HUES6 (cell line): ENCODE measurements around the gene KIF12.

ENCODE experiments used
- H3K27ac ChIP-seq: 2 replicates; pipeline ENCODE4 v1.7.0; 2013; ENCODE audit warnings: low read depth, mild to moderate bottlenecking, low read length, inconsistent platforms
- H3K27me3 ChIP-seq: 2 replicates; pipeline ENCODE4 v1.6.1; 2013; ENCODE audit warnings: low read length; ENCODE audit not compliant: control insufficient read depth, insufficient read depth
- H3K36me3 ChIP-seq: 2 replicates; pipeline ENCODE4 v1.6.1; 2013; ENCODE audit warnings: low read length; ENCODE audit not compliant: control insufficient read depth, insufficient read depth
- H3K4me1 ChIP-seq: 2 replicates; pipeline ENCODE4 v1.6.1; 2013; ENCODE audit warnings: low read length; ENCODE audit not compliant: control insufficient read depth, insufficient read depth
- H3K4me3 ChIP-seq: 2 replicates; pipeline ENCODE4 v1.5.1; 2013; ENCODE audit warnings: low read depth, low read length
- H3K9ac ChIP-seq: one replicate; pipeline ENCODE4 v1.6.1; 2013; ENCODE audit warnings: mild to moderate bottlenecking, low read length
- H3K9me3 ChIP-seq: 2 replicates; pipeline ENCODE4 v1.6.1; 2013; ENCODE audit warnings: low read depth, low read length; ENCODE audit not compliant: control insufficient read depth, insufficient read depth

The KIF12 gene

DNA sequence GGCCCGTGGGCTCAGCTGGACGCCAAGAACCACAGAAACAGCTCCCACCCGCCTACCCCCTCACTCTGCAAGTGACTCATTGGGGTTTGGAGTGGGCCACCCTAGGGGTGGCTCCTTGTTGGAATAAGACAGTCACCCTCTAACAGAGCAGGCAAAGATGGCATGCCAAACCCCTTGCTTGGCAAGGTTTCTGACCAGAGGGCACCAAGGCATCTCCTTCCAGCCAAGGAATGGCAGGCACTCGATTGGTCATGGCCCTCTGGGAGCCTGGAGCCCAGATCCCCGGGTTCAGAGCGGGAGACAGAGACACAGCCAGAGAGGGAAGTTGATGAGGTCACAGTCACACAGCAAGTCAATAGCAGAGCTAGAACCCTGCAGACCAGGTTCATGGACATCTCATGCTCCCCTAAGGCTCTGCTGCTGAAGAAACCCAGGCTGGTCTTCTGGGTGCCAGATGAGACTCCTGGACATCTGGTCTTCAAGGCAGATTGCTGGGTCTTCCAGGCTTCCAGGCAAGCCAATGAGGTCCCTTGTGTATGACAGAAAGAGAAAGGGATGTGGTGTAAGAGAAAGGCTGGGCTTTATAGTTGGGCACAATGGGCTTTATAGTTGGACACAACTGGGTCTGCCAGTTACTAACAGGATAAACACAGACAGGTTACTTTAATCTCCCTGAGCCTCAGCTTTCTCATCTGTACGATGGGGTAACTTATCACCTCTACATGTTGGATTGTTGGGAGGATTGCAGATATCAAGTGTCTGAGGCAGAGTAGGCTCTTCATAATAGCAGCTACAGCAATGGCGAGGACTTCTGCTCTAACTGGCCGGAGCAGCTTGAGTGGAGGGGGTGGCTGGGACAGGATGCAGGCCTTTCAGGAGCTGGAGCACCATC, 23.3 kb upstream of the KIF12 start:
- H3K4me1 ChIP-seq, result peaks cover 13% of the 10 kb centered on the region; the same call in 1 of the 2 replicates
- no peak overlapping the region for H3K27ac ChIP-seq
- H3K4me3 ChIP-seq, result no peak overlapping the region
- H3K9ac ChIP-seq, result no peak overlapping the region
- H3K27me3 ChIP-seq, result no peaks in the 10 kb centered on the region
- no peaks in the 10 kb centered on the region; the same call in 1 of the 2 replicates for H3K9me3 ChIP-seq
- no peaks in the 10 kb centered on the region for H3K36me3 ChIP-seq

DNA sequence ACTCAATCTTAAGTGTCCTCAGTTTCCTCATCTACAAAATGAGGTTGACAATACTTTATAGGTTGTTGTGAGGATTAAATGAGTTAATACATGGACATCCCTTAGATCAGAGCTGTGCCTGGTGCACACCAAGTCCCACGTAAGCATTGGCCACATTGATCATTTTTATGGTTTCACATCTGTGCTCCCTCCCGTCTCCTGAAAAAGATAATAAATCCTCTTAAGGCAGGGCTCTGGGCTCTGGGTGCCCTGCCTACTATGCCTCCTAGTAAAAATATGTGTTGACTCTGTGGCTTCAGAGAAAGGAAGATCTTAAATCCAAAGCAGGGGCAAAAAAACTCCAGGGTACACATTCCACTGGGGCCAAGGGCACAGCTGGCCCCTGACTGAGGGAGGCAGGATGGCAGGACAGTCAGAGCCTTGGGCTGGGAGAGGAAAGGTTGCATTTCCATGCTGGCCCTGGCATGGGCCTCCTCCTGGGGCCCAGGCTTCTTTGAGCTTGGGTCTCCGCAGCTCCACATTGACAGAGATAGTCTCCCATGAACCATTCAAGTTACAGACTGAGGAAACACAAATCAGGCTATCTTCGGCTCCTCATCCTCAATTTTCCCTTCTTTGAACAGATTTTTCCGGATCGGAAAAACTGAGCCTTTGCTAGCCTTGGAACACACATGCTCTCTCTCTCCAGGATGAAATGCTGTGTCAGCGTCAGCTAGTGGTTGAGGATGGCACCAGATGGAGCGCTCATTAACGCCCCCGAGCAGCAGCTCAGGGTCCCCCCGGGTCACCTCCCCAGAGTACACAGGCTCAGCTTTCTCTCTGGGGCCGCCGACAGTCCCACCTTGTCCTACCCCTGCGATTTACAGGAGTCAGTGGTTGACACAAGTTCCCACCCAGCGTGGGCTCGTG, 22.4 kb upstream of the KIF12 start:
- Histone ChIP-seq H3K4me1 (peaks cover 13% of the 10 kb centered on the region; the same call in 1 of the 2 replicates), H3K27me3 (no peaks in the 10 kb centered on the region), H3K9ac (no peak overlapping the region), H3K36me3 (no peaks in the 10 kb centered on the region), H3K9me3 (no peaks in the 10 kb centered on the region), H3K4me3 (no peak overlapping the region), H3K27ac (no peak overlapping the region)

DNA sequence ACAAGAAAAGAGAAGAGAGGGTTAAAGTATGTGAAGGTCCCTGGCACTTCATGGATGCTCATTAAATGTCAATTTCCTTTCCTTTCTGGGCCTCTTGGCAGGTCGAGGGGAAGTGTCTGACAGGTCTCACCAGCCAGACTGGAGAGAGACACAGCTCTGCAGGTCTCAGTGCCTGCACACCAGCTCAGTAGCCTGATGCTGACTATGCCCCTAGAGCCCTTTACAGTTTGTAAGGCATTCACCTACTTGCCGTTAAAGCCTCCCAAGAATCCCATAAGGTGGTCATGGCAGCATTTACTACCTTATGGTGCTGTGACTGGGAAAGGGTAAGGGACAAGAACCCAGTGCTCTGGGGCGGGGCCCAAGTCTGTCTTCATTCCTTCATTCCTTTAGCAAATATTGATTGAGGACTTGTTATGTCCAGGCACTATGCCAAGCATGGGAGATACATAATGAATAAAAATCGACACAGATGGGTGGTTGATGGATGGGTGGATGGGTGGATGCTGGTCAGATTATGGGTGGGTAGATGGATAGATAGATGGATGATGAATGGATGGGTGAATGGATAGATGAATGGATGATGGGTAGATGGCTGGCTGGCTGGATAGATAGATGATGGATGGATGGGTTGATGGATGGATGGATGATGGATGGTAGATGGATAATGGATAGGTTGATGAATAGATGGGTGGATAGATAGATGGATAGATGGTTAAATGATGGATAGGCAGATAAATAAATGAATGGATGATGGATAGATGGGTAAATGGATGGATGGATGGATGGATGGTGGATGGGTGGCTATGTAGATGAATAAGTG, 21.3 kb upstream of the KIF12 start:
- 0 out of 2 replicates have a peak, but pooled peaks cover 2% of the 10 kb centered on the region for H3K27me3 ChIP-seq

DNA sequence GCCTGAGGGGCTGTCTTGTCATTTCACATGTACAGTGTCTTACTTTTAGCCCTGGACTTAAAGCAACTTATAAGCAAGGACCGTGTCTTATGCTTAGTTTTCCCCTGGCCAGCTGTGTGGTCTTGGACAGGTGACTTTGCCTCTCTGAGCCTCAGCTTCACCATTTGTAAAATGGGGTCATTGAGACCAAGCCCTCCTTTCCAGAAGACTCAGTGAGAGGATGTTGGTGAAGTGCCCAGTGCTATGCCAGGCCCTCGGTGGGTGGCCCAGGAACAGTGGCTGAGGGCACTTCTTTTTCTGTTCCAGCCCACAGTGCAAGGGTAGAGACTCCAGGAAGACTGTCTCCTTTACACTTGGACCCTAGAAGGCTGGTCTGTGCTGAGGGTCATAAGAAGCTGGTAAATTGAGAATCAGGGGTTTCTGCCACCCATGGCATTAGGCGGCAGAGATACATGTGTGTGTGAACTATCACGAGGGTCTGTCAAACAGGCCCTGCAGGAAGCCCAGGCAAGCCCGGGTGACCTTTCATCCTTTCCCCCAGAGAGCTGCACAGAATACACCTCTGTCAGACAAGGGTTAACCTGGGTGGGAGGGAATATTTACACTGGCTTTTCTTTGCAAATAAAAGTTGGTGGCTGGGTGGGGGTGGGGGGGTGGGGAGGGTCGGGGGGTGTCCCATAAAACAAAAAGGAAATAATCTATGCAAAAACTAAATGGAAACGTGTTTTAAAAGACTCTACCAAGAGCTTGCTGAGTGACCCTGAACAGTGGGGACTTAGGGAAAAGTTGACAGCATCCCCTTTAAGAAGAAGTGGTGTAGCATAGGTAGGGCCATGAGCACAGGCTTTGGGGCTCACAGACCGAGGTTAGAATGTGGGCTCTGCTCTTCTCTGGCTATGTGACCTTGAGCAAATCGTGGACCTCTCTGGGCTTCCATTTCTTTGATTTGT, 20.4 kb upstream of the KIF12 start:
- Histone ChIP-seq H3K4me3 (no peak overlapping the region), H3K27me3 (0 out of 2 replicates have a peak, but pooled peaks cover 4% of the 10 kb centered on the region), H3K9ac (no peak overlapping the region), H3K4me1 (peaks cover 15% of the 10 kb centered on the region; the same call in 1 of the 2 replicates), H3K27ac (no peak overlapping the region), H3K9me3 (no peaks in the 10 kb centered on the region), H3K36me3 (no peaks in the 10 kb centered on the region)

More for the DNA sequence above, 21.3 kb upstream of the KIF12 start:
- no peaks in the 10 kb centered on the region for H3K36me3 ChIP-seq
- H3K4me1 ChIP-seq, result peaks cover 19% of the 10 kb centered on the region; the same call in 1 of the 2 replicates
- no peak overlapping the region for H3K4me3 ChIP-seq
- no peak overlapping the region for H3K9ac ChIP-seq
- H3K9me3 ChIP-seq, result no peaks in the 10 kb centered on the region
- H3K27ac ChIP-seq, result no peak overlapping the region

DNA sequence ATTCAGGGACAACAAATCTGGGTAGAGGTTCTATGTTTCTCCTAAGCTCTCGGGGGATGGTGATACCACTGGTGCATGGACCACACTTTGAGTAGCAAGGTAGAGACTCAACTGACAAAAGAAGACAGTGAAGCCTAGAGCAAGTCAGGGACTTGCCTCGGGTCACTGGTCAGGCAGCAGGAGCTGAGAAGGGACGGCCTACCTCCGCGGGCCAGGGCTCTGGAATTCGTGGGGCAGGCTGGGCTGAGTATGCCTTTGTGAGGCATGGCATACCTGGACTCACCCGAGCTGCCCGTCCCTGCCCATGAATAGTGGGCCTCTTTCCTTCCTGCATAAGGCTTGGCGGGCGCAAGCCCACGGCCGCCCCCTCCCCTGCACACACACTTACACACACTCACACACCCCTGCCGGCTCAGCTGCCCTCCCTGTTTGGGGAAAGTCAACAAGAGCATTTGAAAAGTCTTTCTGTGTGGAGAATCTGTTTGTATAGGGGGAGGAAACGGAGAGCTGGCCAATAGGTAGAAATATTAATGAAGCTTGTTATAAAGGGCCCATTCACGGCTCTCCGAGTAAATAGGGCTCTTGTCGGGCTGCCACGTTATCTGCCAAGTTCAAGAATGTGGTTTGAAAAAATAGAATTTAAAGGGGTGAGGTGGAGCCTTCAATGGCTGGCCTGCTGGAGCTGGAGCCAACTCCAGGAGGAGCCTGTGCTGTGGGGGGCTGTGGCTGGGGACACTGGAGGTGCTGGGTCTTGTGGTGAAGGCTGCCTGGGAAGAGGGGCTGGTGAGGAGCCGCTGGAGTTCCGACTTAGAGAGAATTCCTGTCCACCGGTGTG, 19.1 kb upstream of the KIF12 start:
- no peaks in the 10 kb centered on the region for H3K36me3 ChIP-seq
- no peak overlapping the region for H3K27ac ChIP-seq
- H3K4me1 ChIP-seq, result peaks cover 15% of the 10 kb centered on the region; the same call in 1 of the 2 replicates
- H3K4me3 ChIP-seq, result no peak overlapping the region
- peaks cover 12% of the 10 kb centered on the region for H3K27me3 ChIP-seq
- H3K9ac ChIP-seq, result no peak overlapping the region
- no peaks in the 10 kb centered on the region for H3K9me3 ChIP-seq

DNA sequence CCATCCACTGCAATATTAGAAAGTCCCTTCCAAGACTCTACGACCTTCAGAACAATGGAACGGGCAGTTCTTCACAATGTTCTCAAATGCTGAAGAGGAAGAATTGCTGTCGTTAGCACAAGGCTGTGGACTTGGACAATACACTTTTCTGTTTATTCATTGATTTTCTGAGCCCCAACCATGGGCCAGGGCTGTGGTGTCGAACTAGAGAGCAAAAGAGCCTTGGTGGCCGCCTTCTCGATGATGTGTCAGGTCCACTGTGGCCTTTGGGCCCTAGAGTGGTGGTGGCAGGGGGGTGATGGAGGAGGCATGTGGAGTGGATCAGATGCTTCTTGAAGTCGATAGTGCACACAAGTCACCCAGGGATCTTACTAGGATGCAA, 18.5 kb upstream of the KIF12 start:
- peaks cover 15% of the 10 kb centered on the region; the same call in 1 of the 2 replicates for H3K4me1 ChIP-seq
- H3K27me3 ChIP-seq, result peaks cover 18% of the 10 kb centered on the region
- no peak overlapping the region for H3K4me3 ChIP-seq
- no peaks in the 10 kb centered on the region for H3K9me3 ChIP-seq
- H3K36me3 ChIP-seq, result no peaks in the 10 kb centered on the region
- no peak overlapping the region for H3K27ac ChIP-seq
- H3K9ac ChIP-seq, result no peak overlapping the region

DNA sequence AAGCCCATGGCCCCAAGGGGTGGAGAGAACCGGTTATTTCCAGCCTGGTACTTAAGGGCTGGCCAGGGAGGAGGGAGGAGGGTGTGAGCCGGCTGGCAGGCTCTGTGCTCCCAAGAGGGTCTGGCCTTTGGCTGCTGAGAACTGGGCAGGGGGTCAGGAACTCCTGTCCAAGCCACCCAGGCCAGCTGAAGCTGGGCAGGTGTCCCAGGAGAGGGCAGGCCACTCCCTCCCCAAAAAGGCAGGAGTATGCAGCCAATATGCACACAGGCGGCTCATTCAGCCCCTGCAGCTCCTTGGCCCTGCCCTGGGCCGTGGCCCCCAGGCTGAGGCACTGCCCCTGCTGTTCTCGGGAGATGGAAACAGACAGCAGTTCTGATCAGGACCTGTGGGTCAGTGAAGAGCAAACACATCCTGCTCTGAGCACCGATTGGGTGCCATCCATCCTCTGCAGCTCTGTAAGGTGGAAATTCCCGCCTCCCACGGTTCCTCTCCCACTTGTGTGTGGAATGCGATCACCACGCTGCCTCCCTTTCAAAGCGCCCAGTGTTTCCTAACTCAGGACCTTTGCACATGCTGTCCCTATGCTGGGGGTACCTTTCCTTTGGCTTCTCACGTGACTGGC, 17.1 kb upstream of the KIF12 start:
- no peaks in the 10 kb centered on the region for H3K9me3 ChIP-seq
- H3K4me1 ChIP-seq, result peaks cover 15% of the 10 kb centered on the region; the same call in 1 of the 2 replicates
- H3K9ac ChIP-seq, result no peak overlapping the region
- H3K36me3 ChIP-seq, result no peaks in the 10 kb centered on the region
- H3K27ac ChIP-seq, result no peak overlapping the region
- peaks cover 19% of the 10 kb centered on the region for H3K27me3 ChIP-seq
- no peak overlapping the region for H3K4me3 ChIP-seq

DNA sequence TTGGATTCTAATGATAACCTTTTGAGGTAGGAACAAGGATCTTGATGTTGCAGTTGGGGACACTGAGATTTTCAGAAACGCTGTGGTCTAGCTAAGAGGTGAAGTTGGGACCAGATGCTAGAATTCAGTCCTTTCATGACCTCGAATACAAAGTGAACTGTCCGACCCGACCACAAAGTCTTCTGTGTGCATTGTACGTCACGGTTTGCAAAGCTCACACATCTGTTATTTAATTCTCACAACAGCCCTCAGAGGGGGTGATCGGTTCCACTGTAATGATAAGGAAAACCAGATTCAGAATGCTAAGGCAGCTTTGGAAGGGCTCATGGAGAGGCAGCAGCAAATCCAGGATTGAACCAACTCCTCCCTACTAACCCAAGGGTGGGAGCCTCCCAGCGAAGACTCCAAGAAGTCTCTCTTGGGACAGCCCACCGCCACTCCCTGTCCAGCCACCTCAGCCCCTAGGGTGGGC, 16.6 kb upstream of the KIF12 start:
- Histone ChIP-seq H3K4me1 (peaks cover 15% of the 10 kb centered on the region; the same call in 1 of the 2 replicates), H3K27ac (no peak overlapping the region), H3K27me3 (peaks cover 21% of the 10 kb centered on the region), H3K9me3 (no peaks in the 10 kb centered on the region), H3K9ac (no peak overlapping the region), H3K36me3 (no peaks in the 10 kb centered on the region), H3K4me3 (no peak overlapping the region)

DNA sequence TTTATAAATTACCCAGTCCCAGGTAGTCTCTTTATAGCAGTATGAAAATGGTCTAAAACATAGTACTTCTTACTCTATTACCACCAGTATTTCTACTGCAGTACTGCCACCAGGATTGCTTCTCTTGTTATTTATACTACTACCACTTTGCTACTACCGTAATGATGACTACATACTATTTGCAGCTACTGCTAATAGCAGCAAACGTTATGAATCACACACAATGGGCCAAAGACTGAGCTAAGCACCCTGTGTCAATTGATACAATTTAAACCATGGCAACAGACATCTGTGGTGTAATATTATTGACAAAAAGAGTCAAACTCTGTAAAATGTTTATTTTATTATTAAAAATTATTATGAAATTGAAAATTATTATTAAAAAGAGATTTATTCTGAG, 15.3 kb upstream of the KIF12 start:
- no peaks in the 10 kb centered on the region for H3K36me3 ChIP-seq
- no peaks in the 10 kb centered on the region for H3K9me3 ChIP-seq
- H3K9ac ChIP-seq, result no peak overlapping the region
- peaks cover 24% of the 10 kb centered on the region for H3K27me3 ChIP-seq
- H3K27ac ChIP-seq, result no peak overlapping the region
- H3K4me1 ChIP-seq, result peaks cover 15% of the 10 kb centered on the region; the same call in 1 of the 2 replicates
- H3K4me3 ChIP-seq, result no peak overlapping the region
